ENCODE data around the gene EDIL3. TPM values are rescaled to one million over a fixed set of nuclear protein-coding genes. Genes with fewer than 3 reads are reported as not detected.

The EDIL3 gene
- total and polyA plus RNA-seq, 2 of the 8 experiments (the other 6 are each of a cell fraction or from before 2014, with no cell fraction given) = 14.7 to 47.2 TPM

DNA sequence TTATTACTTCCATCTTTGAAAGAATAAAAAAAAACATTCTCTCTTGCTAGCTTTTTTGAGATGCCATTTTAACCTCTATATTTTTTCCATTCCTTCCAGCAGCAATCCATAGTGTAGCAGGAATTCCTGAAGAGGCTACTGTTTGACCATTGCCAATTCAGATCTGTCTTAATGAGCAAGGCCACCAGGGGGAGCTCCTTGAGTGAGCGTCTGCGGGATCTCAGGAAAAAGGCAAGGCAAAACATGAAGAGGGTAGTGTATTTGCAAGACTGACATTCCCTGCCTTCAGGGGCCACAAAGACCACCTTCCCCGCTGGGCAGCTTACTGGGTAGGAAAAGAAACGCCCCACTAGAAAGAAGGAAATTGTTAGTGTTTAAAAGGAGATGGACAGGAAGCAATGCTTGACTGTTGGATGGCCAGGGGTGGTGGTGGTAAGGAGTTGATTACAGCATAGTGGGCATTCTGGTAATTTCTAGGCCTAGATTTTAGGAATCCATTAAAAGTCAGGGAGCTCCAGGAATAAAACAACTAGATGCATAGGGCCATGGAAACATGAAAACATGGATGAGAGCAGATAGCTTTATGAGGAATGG lies 457.4 kb downstream of the EDIL3 start (continued):
- TF ChIP-seq, protein P1, sequence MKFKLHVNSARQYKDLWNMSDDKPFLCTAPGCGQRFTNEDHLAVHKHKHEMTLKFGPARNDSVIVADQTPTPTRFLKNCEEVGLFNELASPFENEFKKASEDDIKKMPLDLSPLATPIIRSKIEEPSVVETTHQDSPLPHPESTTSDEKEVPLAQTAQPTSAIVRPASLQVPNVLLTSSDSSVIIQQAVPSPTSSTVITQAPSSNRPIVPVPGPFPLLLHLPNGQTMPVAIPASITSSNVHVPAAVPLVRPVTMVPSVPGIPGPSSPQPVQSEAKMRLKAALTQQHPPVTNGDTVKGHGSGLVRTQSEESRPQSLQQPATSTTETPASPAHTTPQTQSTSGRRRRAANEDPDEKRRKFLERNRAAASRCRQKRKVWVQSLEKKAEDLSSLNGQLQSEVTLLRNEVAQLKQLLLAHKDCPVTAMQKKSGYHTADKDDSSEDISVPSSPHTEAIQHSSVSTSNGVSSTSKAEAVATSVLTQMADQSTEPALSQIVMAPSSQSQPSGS (IDR thresholded peaks at IDR 0.05; ENCODE audit: low read length) = no peak
- TF ChIP-seq, protein P2, sequence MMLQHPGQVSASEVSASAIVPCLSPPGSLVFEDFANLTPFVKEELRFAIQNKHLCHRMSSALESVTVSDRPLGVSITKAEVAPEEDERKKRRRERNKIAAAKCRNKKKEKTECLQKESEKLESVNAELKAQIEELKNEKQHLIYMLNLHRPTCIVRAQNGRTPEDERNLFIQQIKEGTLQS (IDR thresholded peaks at IDR 0.05; ENCODE audit: insufficient read depth, low read depth, low read length) = no peak
- no peak for TF ChIP-seq SIRT6 (IDR thresholded peaks at IDR 0.05; ENCODE audit: low read length)

All from H1 (cell line).